HG02763 (cell line): ENCODE results near the gene SGSM2.

Source experiments
- ATAC-seq: cut with Tn5 transposase; IDR thresholded peaks from one replicate; pipeline ENCODE4 v1.9.1; 2021; ENCODE audit warnings: mild to moderate bottlenecking, moderate library complexity; ENCODE audit not compliant: unreplicated experiment

The SGSM2 gene

GRCh38 chr17:2397247-2398171 is 60.2 kb downstream of the SGSM2 start:
- no peak for ATAC-seq

- ATAC-seq: no peak
Observed at GRCh38 chr17:2398182-2398581, 60.9 kb downstream of the SGSM2 start.

- no peak for ATAC-seq
Observed at GRCh38 chr17:2398655-2399571, 61.6 kb downstream of the SGSM2 start.

- peak; percentile 35 for ATAC-seq
Observed at GRCh38 chr17:2399572-2400473, 62.5 kb downstream of the SGSM2 start.

GRCh38 chr17:2400474-2400866 is 63.2 kb downstream of the SGSM2 start:
- ATAC-seq: no peak

GRCh38 chr17:2400877-2401425 is 63.6 kb downstream of the SGSM2 start, which contains the start of gene MNT:
Gene MNT (minus strand): TSS chr17:2401060. CDS start chr17:2400712, 348 bp downstream.
- peak; percentile 39 for ATAC-seq

GRCh38 chr17:2401426-2402221 is 64.3 kb downstream of the SGSM2 start:
- peak; percentile 50 for ATAC-seq

GRCh38 chr17:2402544-2402943 is 65.2 kb downstream of the SGSM2 start:
- ATAC-seq: no peak

GRCh38 chr17:2403044-2403443 is 65.7 kb downstream of the SGSM2 start:
- ATAC-seq: no peak

GRCh38 chr17:2405247-2405926 is 68.1 kb downstream of the SGSM2 start:
- ATAC-seq: no peak

GRCh38 chr17:2406271-2406902 is 69.1 kb downstream of the SGSM2 start:
- no peak for ATAC-seq

GRCh38 chr17:2406903-2407790 is 69.8 kb downstream of the SGSM2 start:
- ATAC-seq: no peak

GRCh38 chr17:2410951-2411350 is 73.7 kb downstream of the SGSM2 start:
- no peak for ATAC-seq

GRCh38 chr17:2412561-2413021 is 75.3 kb downstream of the SGSM2 start:
- ATAC-seq: no peak

GRCh38 chr17:2414446-2415064 is 77.3 kb downstream of the SGSM2 start:
- no peak for ATAC-seq

GRCh38 chr17:2415081-2415480 is 77.8 kb downstream of the SGSM2 start:
- ATAC-seq: no peak
